Kidney glomerular epithelial cell (primary cell): ENCODE results near the gene CLEC19A.

Experiments used
- DNase-seq: peaks from one replicate; lab custom pipeline; 2025; lab: John Stamatoyannopoulos, UW

CLEC19A gene

DNA sequence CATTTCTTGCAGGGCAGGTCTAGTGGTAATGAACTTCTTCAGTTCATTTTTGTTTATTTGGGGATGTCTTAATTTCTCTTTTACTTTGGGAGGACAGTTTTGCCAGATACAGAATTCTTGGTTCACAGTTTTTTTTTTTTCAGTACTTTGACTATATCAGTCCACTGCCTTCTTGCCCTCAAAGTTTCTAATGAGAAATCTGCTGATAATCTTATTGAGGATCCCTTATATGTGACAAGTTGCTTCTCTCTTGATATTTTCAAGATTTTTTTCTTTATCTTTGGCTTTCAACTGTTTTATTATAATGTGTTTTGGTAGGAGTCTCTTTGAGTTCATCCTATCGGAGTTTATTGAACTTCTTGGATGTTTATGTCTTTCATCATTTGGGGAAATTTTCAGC is 42.8 kb downstream of the CLEC19A start:
- no peak for DNase-seq

DNA sequence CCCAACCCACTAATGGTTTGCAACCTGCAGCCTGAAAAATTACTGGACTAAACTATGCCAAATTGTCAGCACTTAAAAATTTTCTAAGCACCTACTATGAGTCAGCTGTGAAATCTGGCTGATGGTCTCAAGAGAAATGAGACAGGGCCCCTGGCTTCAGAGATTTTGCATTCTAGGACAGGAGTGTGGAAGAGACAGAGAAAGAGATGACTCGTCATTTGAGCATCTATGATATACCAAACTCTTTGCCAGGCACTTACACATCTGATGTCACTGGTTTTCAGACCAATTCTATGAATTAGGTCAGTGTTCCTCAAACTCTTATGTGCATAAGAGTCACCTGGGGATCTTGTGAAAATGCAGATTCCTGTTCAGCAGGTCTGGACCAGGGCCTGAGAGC is 44.4 kb downstream of the CLEC19A start:
- no peak for DNase-seq

DNA sequence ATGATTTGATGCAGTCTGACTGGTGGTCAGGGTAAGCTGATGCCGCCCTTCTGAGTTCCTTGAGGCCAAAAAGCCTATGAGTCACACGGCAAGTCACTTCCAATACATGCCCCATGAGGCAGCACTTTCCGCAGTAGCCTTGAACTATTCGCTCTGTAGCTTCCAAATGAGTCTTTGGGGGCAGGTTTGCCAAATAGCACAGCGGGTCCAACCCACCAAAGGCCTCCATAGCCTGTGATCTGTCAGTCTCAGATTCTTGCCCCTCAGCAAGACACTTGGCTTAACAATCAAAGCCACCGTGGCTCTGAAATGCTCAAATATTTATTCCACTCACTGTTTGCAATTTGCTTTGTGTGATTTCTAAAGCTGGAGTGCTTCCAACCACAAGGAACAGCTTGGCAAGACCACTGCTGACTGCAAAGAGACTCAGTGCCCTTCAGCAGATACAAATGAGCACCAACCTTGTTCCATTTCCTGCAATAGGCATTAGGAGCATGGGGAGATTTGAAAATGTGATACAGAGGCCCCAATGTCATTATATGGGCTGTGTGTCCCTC is 45.4 kb downstream of the CLEC19A start:
- no peak for DNase-seq

DNA sequence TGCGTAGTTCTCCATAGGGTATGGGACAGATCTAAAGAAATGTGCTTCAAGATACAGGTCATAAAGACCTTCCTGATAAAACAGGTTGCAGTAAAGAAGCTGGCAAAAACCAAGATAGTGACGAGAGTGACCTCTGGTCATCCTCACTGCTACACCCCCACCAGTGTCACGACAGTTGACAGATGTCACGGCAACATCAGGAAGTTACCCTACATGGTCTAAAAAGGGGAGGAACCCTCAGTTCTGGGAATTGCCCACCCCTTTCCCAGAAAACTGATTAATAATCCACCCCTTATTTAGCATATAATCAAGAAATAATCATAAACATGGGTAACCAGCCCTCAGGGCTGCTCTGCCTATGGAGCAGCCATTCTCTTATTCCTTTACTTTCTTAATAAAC is 46.3 kb downstream of the CLEC19A start:
- no peak for DNase-seq

DNA sequence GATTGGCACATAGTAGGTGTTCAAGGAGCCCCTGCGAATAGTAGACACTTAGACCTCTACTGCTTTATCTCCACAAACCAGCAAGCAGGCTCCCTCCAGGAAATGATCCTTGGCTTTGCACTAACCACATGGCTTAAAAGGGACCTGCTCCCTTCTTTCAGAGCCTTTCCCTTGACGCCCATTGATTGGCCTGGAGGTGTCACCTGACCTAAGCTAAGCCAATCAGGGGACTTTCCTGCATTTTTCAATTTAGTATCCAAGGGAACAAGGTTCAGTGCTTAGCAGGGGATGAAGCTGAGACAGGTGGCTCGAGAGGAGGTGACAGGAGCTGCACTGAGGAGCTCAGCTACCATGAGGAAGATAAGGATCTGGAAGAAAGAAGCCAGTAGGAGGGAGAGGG is 52.8 kb downstream of the CLEC19A start:
- no peak for DNase-seq

DNA sequence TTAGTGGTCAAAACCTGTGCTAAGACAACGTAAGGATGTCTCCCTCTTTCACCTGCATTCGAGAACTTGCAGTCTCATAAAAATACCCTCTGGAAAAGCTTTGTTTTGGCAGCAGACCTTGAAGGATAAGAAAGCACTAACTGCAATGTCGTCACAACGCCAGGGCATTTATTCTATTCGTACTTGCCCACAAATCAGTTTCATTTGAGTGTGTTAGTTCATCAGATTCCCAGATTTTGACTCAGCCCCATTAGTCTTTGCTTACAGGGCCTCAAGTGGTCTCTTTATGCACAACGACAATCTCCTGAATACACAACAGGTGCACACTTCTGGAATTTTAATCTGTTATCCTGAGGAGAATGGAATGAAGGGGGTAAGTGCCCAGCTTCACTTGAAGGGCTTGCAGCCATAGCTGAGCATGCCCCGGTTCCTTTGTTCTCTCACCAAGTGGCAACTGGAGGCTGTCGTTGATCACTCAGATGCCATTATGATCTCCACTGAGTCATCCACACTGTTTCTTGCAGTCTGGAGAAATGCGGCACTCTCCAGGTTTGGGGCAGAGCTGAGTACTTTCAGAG is 58.8 kb downstream of the CLEC19A start:
- DNase-seq = no peak

DNA sequence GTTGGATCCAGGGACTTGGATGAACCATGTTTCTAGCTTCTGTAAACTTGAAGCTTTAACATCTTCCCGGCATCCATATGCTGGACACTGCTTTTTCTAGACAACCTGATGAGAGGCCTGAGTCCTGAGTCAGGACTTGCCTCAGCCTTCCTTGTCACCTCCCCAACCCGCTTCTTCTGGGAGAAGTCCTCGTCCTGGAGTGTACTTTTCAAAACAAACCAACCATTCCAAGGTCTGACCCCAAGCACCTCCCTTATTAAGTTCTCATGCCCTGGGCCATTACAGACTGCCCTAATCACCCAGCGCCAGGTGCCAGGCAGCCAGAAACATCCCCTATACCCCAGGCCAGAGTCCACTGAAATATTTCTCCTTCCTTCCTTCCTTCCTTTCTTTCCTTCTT is 59.4 kb downstream of the CLEC19A start:
- DNase-seq = no peak

DNA sequence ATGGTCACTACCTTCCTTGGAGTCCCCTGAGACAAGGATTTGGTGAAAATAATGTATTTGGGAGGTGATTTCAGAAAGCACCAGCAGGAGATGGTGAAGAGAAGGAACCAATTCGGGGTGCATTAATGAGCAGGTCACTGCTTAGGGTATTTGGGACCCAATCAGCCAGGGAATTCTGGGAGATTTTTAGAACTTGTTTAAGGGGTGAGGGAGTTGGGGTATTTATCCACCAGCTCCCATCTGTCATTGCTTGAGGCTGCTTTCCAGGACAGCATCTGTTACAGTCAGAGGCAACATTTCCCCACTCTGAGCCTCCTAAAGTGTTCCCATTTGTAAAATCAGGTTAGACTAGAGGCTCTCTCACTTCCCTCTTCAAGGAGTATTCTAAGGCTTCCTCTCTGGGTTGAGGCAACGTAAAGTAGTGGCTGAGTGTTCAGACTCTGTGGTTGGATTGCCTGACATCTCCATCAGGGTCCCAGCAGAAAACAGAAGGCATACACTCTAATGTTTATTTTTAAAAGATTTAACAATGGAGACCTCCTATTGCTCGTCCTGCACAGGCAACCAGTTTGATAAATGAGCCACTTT is 60.9 kb downstream of the CLEC19A start:
- DNase-seq = no peak

DNA sequence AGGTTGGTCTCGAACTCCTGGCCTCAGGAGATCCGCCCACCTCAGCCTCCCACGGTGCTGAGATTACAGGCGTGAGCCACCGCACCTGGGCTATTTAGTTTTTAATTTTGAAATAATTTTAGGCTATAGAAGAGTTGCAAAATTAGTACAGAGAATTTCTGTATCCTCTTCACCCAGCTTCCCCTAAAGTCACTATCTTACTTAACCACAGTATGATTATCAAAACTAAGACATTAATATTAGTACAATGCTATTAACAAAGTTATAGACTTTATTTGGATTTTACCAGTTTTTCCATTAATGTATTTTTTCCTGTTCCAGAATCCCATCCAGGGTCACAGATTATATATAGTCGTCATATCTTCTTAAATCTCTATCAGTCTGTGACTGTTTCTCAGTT is 62.6 kb downstream of the CLEC19A start:
- no peak for DNase-seq

DNA sequence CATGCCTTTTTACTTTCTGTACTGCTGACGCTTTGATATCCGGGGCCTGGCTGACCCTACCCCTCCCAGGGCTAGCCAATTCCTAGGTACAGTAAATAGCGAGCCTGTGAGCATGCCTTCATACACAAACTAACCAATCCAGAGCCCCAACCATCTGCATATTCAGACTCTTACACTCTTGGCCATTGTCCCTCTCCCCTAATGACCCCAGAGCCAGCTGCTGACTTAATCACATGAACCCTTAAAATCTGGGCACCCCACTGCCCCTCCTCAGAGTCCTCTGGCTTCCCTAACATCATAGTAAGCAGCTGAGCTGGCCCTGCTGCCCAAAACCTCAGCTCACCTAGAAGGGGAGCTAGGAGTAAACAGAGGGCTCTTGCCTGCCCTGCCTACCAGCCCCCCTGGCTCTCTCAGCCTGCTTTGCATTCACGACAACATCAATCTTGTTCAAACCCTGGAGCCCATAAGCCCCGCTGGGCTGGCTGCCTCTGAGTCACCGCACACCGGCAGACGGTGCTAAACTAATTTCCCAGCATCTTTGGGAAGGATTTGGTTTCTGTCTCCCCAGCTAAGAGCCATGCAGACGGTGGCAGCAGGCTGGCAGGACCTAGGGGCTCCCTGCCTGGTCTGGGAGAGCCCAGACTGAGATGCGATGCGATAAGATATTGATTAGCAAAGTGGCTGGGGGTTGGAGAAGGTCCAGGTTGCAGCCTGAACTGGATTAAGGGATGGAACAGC is 63.2 kb downstream of the CLEC19A start:
- no peak for DNase-seq

DNA sequence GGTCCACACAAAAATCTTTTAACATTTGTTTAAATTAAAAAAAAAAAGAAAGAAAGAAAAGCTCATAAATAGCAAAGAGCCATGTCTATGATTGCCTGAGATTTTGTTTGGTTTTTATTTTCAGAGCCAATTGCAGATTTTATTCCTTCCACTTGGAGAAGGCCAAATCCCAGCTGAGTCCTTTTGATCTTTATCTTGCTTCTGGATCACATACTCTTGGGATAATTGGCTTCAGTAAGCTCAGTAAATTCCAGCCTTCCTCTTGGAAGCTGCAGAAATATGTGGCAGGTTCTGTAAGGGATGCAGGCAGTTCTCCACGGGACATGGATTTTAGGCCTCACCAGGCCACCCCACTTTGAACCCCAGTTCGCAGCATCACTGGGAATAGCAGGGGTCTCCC is 68.8 kb downstream of the CLEC19A start:
- DNase-seq = no peak

DNA sequence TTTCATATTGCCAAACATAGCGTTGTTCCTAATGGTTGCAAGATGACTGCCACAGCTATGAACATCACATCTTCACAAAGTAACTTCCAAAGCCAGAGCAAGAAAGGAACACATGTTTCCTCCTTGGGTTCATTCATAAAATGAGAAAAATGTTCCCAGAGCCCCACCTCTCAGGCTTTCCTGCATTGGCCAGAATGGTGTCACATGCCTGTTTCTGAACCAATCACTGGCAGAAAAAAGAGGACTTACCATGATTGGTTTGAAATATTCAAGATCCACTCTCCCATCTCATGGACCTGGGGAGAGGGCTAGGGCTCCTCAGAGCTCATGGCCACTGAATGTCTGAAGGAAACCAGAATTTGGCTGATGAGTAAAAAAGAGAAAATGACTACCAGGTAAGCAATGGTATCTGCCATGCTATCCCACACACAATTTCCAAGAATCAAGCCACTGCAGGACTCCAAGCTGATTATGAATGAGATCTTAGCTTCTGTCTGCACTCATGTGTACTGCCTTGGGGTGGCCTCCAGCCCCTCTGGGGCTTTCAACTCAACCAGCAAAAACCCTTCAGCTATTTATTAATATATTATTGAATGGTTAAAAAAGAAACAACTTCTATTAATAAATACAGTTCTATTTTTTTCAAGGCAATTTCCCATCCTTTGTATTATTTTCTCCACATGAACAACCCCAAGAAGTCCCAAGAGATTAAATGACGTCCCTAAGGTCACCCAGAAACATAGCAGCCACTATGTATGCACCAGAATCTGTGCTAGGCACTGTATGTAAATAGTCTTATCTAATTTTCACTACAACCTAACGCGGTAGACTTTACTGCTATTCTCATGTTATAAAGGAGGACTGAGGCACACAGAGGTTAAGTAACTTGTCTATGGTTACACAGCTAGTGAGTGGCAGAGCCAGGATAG is 70.8 kb downstream of the CLEC19A start:
- no peak for DNase-seq

DNA sequence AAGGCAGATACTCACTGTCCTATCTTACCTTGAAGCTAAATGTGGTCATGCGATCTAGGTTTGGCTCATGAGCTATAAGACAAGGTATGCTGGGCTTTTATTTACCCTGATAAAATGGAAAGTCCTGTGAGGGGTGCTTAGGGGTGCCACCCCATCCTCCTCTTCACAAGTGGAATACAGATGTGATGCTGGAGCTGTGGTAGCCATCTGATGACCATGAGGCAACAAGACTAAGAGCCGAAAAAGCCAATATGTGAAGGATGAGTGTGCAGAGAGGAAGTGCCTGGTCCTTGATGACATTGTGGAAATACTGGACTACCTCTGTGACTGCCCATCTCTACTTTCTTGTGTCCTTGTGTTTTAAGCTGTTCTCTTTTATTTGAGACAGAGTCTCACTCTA is 74.0 kb downstream of the CLEC19A start:
- DNase-seq = no peak
